K562 (cell line): ENCODE results near the gene ERMARD. TPM values are rescaled to one million over a fixed set of nuclear protein-coding genes. Genes with fewer than 3 reads are reported as not detected.

Experiments
- ATAC-seq: fragments of 200-7000 bp; cut with Tn5 transposase; 3 replicates; pipeline ENCODE4 v1.9.1; 2020; ENCODE audit warnings: moderate library complexity
- BruUV-seq: library from RNA; stranded (reverse); fragments of 400-500 nt; replicated peaks from 2 replicates; lab custom pipeline; 2021; lab: Mats Ljungman, UMichigan
- CTCF ChIA-PET: fragments of 300-600 bp; formaldehyde crosslinking; extraction: SDS; loops from one replicate; lab custom pipeline; 2021; ENCODE audit warnings: low intra/inter-chr PET ratio; lab: Yijun Ruan, JAX
- POLR2A ChIA-PET: fragments of 300-600, 350-650 bp; sonication (Branson Sonifier 250); formaldehyde crosslinking; extraction: SDS; loops from one replicate; lab custom pipeline; 2021; ENCODE audit warnings: antibody characterized with exemption, inconsistent platforms; lab: Yijun Ruan, JAX
- DNase-seq, 4 experiments: peaks; one replicate each; pipeline versions ENCODE4 v3.0.0 to v3.0.0-alpha.2; 2011 to 2018; ENCODE audit warnings: low spot score in 3 of 4, mixed read lengths in 3 of 4; ENCODE audit errors: extremely low read depth in 1 of 4
- FAIRE-seq: peaks from 2 replicates; lab custom pipeline; 2011; peaks lifted over from hg19 to GRCh38; lab: Jason Lieb, UNC
- H2AFZ ChIP-seq: 2 replicates; pipeline ENCODE4 v1.6.0; 2011; ENCODE audit warnings: low read depth, low read length, control low read depth, inconsistent platforms
- H3K27ac ChIP-seq: fragments of 200-600 bp; 3 replicates; pipeline ENCODE4 v1.8.0; 2011; ENCODE audit warnings: low read depth, mild to moderate bottlenecking, control low read depth, inconsistent platforms, low read length, moderate library complexity, mixed read lengths; ENCODE audit errors: extremely low read depth
- H3K27me3 ChIP-seq, 2 experiments: fragments of 300-600 bp in 1 of 2; 2 replicates in 1 of 2; 3 replicates in 1 of 2; pipeline versions ENCODE4 v1.6.0 to v1.8.0; 2011; ENCODE audit warnings: inconsistent platforms in 2 of 2, low read length in 2 of 2, mild to moderate bottlenecking in 1 of 2, mixed read lengths in 1 of 2, moderate library complexity in 1 of 2; ENCODE audit not compliant: control insufficient read depth in 2 of 2, insufficient read depth in 2 of 2
- H3K36me3 ChIP-seq: fragments of 300-600 bp; 3 replicates; pipeline ENCODE4 v1.8.0; 2011; ENCODE audit warnings: mild to moderate bottlenecking, low read length, inconsistent platforms; ENCODE audit not compliant: control insufficient read depth, insufficient read depth
- H3K4me1 ChIP-seq, 2 experiments: fragments of 200-600 bp in 1 of 2; replicated peaks in 1 of 2; 2 replicates in 1 of 2; 3 replicates in 1 of 2; pipeline versions ENCODE4 v1.5.1 to v1.8.0; 2011; ENCODE audit warnings: inconsistent platforms in 2 of 2, low read length in 2 of 2, mild to moderate bottlenecking in 1 of 2, mixed read lengths in 1 of 2, moderate library complexity in 1 of 2; ENCODE audit not compliant: control insufficient read depth in 2 of 2, insufficient read depth in 2 of 2
- H3K4me2 ChIP-seq: 2 replicates; pipeline ENCODE4 v1.6.1; 2011; ENCODE audit warnings: low read length, control low read depth, inconsistent platforms, mixed read lengths; ENCODE audit not compliant: insufficient read depth
- H3K4me3 ChIP-seq: fragments of 200-600 bp; sonication (generic), shearing (Covaris generic); 2 replicates; pipeline ENCODE4 v1.5.1; 2016; ENCODE audit warnings: control low read depth, inconsistent platforms
- H3K79me2 ChIP-seq: fragments of 200-600 bp; 3 replicates; pipeline ENCODE4 v1.8.0; 2011; ENCODE audit warnings: low read length, inconsistent platforms; ENCODE audit not compliant: control insufficient read depth, insufficient read depth
- H3K9ac ChIP-seq, 2 experiments: 2 replicates each; pipeline versions ENCODE4 v1.6.0 to v1.6.1; 2011; ENCODE audit warnings: low read depth in 2 of 2, low read length in 2 of 2, control low read depth in 1 of 2, inconsistent platforms in 1 of 2, mild to moderate bottlenecking in 1 of 2, mixed read lengths in 1 of 2; ENCODE audit not compliant: insufficient read depth in 1 of 2
- H3K9me1 ChIP-seq: one replicate; pipeline ENCODE4 v1.6.0; 2011; ENCODE audit warnings: inconsistent platforms, mild to moderate bottlenecking, low read length, moderate library complexity; ENCODE audit not compliant: control insufficient read depth, insufficient read depth
- H3K9me3 ChIP-seq: replicated peaks from 2 replicates; pipeline ENCODE4 v1.5.1; 2011; ENCODE audit warnings: low read depth, low read length, inconsistent platforms; ENCODE audit not compliant: control insufficient read depth, insufficient read depth
- H4K20me1 ChIP-seq: replicated peaks from 2 replicates; pipeline ENCODE4 v1.6.1; 2011; ENCODE audit warnings: low read length, inconsistent platforms, mixed read lengths; ENCODE audit not compliant: control insufficient read depth, insufficient read depth
- BCOR ChIP-seq: fragments of 450-650 bp; IDR thresholded peaks from 2 replicates; pipeline ENCODE4 v1.6.1; 2016
- CHD2 ChIP-seq: IDR thresholded peaks from 2 replicates; pipeline ENCODE4 v1.6.1; 2011; ENCODE audit warnings: low read depth, low read length
- FOXJ2 ChIP-seq: fragments of 200-800 bp; sonication (Bioruptor generic); IDR thresholded peaks from 2 replicates; pipeline ENCODE4 v1.6.1; 2016; ENCODE audit warnings: missing genetic modification characterization, missing compliant biosample characterization
- MCM2 ChIP-seq: fragments of 450-650 bp; IDR thresholded peaks from 2 replicates; pipeline ENCODE4 v1.6.1; 2017; ENCODE audit warnings: low read depth, mild to moderate bottlenecking
- MYC ChIP-seq, 2 experiments: fragments of 250-450 bp in 1 of 2; sonication (Bioruptor Pico) in 1 of 2; IDR thresholded peaks; 2 replicates each; pipeline versions ENCODE4 v1.5.1 to v1.6.1; 2012 to 2021; ENCODE audit warnings: low read depth in 2 of 2, borderline replicate concordance in 1 of 2, improper control_type of control experiment in 1 of 2, low read length in 1 of 2, mild to moderate bottlenecking in 1 of 2, moderate library complexity in 1 of 2
- PBX2 ChIP-seq, 2 experiments: IDR thresholded peaks in 1 of 2; conservative IDR thresholded peaks in 1 of 2; 2 replicates each; pipeline ENCODE4 v1.6.1; 2016; ENCODE audit warnings: low read depth in 2 of 2, mild to moderate bottlenecking in 1 of 2, missing compliant biosample characterization in 1 of 2, missing genetic modification characterization in 1 of 2, moderate library complexity in 1 of 2
- SOX6 ChIP-seq: fragments of 450-650 bp; IDR thresholded peaks from 2 replicates; pipeline ENCODE4 v1.6.1; 2014; ENCODE audit warnings: mild to moderate bottlenecking
- ZNF324 ChIP-seq: fragments of 250-450 bp; sonication (Bioruptor Pico); IDR thresholded peaks from 2 replicates; pipeline ENCODE4 v1.4.0; 2020; ENCODE audit warnings: mild to moderate bottlenecking
- WGBS: fragments of 100-300 bp; shearing (Covaris generic); methylation state at CpG from one replicate; pipeline ENCODE4 v1.1.6; 2016; ENCODE audit warnings: low coverage, mixed read lengths; ENCODE audit not compliant: insufficient coverage; ENCODE audit errors: missing lambda C conversion rate; 5-methylcytosine and 5-hydroxymethylcytosine counted together
- in situ Hi-C: fragments of 300-500 bp; cut with MboI; formaldehyde crosslinking; loops from 4 replicates; pipeline ENCODE4 v1.15.0; 2018; ENCODE audit warnings: inconsistent platforms, mixed read lengths
- intact Hi-C: fragments of 100-400 bp; cut with micrococcal nuclease; formaldehyde crosslinking; loops from 2 replicates; pipeline ENCODE4 v1.14.2; 2022
- polyA plus RNA-seq, 8 experiments: library from polyadenylated mRNA; depleted of rRNA in 4 of 8; stranded (reverse) in 5 of 8; unstranded in 3 of 8; fragments of >200 nt; fragmentation: Nextera tagmentation in 2 of 8; fragmentation: Illumina TruSeq in 1 of 8; extraction: Ambion mirVana in 2 of 8; extraction: Trizol in 1 of 8; gene quantifications; 2 replicates each; pipeline versions ENCODE4 v1.2.1 to v1.2.3, GENCODE V29; 2011 to 2014; ENCODE audit warnings: inconsistent platforms in 1 of 8, missing spikeins in 1 of 8
- total RNA-seq, 7 experiments: library from RNA; depleted of rRNA in 6 of 7; stranded (reverse); fragments of >200 nt in 6 of 7; fragmentation: Illumina TruSeq in 2 of 7; extraction: Trizol in 2 of 7; gene quantifications; 2 replicates each; pipeline versions ENCODE4 v1.2.1 to v1.2.3, GENCODE V29; 2011 to 2021; ENCODE audit warnings: low replicate concordance in 1 of 7

Gene ERMARD
- total and polyA plus RNA-seq, 9 of the 15 experiments (the other 6 are each of a cell fraction or from before 2014, with no cell fraction given) = 14.5 to 68.6 (median 27.7) TPM

- in situ Hi-C loops = no loop called here
- Histone ChIP-seq H3K9ac (no peak overlapping the region), H3K27ac (no peak overlapping the region), H4K20me1 (no peaks in the 10 kb centered on the region), H3K9me3 (peaks cover 3% of the 10 kb centered on the region; the same call in 1 of the 2 replicates), H3K4me3 (no peak overlapping the region), H2AFZ (no peak overlapping the region), H3K4me1 (peaks cover 0 to 5% of the 10 kb centered on the region in 2 experiments; a peak in 2 of 5 replicates), H3K36me3 (peaks cover 11% of the 10 kb centered on the region; the same call in 2 of the 3 replicates), H3K79me2 (peaks cover 12% of the 10 kb centered on the region), H3K9me1 (no peaks in the 10 kb centered on the region), H3K27me3 (no peaks in the 10 kb centered on the region), H3K4me2 (no peak overlapping the region)
- CTCF ChIA-PET = no interaction called here
- WGBS = 16% methylated on average over 3 of the region's 3 CpGs
- peak; percentile 92 for TF ChIP-seq ZNF324 (CRISPR knock-in tag)
- TF ChIP-seq PBX2 (CRISPR knock-in tag; IDR thresholded peaks at IDR 0.05; ENCODE audit: low read depth) = no peak
- no peak for TF ChIP-seq PBX2 (tag; conservative IDR thresholded peaks at IDR 0.05; ENCODE audit: low read depth)
- no peak for TF ChIP-seq FOXJ2 (tag)
- TF ChIP-seq MYC (IDR thresholded peaks at IDR 0.05; ENCODE audit: low read depth, low read length) = no peak
- TF ChIP-seq MYC (CRISPR knock-in tag; IDR thresholded peaks at IDR 0.05; ENCODE audit: borderline replicate concordance, low read depth) = no peak
- no peak for TF ChIP-seq BCOR
- no peak for TF ChIP-seq CHD2
- TF ChIP-seq MCM2 = no peak
- no peak for TF ChIP-seq SOX6
- BruUV-seq = no TSS peak
- intact Hi-C loops = no loop called here
- DNase-seq (no peak), ATAC-seq (no peak), FAIRE-seq (no peak)
- POLR2A ChIA-PET = no interaction called here
Observed at GRCh38 chr6:169745405-169745804, 6.0 kb upstream of the ERMARD start.
